GM19468 (cell line): Measurements from ENCODE around the gene RNASEH2B.

Experiments used
- ATAC-seq: cut with Tn5 transposase; IDR thresholded peaks from one replicate; pipeline ENCODE4 v1.9.1; 2021; ENCODE audit warnings: mild to moderate bottlenecking, moderate library complexity, moderate number of reproducible peaks; ENCODE audit not compliant: unreplicated experiment; ENCODE audit errors: extremely low read depth

The RNASEH2B gene

DNA sequence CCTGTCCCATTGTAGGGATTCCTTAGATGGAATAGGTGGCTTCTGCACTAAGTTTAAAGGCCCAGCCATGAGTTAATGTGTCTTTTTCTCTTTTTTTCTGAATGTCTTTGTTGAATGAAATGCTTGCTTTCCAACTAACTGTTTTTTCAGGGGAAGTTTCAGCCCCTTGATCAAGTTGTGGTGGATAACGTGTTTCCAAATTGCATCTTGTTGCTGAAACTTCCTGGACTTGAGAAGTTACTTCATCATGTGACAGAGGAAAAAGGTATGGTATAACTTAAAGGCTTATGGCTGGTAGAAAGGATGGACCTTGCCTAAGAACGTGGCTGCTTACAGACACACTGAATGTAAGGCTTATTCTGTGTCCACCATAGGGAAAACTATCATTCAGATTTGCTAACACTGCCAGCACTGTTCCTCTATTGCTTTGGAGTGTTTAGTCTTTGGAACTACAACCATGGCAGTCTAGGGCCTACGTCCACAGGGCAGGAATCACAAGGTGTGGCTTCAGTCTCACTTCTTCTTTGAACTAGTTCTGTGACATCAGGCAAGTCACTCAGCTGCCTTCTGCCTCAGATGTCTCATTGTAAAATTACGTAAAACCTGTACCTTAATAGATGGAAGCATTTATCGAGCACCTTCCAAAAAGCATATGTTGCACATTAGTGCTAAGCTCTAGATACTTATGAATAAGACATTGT is 25.3 kb downstream of the RNASEH2B start:
- ATAC-seq: no peak

DNA sequence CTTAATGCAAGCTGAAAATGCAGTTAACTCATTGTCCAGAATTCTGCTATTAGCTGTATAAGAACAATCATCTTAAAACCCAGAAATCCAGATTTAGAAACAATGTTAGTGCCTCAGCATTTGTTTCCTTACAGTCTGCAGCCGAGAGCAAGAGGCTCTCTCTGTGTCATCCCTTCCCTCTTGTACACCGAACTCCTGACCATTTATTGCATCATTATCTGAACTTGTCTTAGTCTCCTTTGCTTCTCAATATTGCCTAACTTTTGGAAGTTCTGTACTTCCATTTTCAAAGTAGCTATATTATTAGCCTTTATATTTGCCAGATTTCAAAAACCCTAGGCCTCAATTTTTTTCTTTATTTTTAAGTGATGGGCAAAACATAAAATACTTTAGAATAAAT is 27.1 kb downstream of the RNASEH2B start:
- no peak for ATAC-seq

DNA sequence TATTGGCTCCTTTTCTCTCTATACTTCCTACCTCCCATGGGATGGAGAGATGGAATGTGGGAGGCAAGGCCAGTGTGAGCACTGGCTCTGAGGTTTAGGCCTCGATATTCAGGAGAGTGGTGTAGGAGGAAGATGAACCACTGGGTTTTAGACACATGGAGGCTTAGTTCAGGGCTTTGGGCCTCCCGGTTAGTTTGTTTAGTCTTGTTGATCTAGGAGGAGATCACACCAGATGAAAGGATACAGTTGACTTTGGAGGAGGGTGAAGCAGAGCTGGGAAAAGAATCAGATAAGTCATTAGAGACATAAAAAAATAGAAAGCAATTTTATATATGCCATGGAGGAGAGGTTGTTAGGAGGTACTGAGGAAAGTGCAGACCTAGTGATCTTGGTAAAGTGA is 30.9 kb downstream of the RNASEH2B start:
- ATAC-seq: no peak

DNA sequence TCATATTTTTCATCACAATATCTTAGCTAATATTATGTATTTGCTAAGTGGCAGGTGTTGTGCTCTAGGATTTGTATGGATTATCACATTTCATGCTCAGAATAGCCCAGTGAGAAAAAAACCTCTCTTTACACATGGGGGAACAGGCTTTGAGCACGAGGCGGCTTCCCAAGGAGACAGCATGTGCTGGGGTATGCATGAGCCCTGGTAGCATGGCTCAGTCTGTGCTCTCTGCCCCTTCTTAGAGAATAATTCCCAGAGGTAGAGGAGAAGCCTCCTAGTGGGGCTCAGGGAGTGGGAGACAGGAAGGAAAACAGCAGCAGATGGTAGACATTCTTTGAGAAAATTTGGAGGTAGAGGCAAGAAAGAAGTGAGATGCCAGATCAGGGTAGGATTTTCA is 31.6 kb downstream of the RNASEH2B start:
- no peak for ATAC-seq

DNA sequence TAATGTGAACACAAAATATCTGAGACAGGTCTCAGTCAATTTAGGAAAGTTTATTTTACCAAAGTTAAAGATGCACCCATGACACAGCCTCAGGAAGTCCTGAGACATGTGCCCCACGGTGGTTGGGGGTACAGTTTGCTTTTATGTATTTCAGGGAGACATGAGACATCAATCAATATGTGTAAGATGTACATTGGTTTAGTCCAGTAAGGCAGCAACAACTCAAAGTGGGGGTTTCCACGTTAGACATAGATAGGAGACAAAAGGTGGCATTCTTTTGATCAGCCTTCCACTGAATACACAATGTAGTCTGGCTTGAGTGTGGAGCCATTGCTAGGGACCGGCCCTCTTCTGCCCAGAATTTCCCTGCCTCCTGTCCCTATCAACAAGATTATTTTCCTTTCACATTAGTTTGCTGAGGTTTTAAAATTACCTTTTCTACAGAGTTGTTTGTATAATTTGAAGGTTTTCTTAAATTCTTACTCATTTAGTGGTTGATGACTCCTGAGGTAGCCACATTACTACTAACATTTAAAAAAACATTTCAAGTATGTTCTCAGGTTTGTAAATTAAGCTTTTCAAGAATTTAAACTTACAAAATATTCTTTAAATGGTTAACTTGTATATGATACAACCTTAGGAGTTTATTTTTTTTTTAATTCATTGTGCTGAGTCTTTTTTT is 33.2 kb downstream of the RNASEH2B start:
- ATAC-seq: no peak

DNA sequence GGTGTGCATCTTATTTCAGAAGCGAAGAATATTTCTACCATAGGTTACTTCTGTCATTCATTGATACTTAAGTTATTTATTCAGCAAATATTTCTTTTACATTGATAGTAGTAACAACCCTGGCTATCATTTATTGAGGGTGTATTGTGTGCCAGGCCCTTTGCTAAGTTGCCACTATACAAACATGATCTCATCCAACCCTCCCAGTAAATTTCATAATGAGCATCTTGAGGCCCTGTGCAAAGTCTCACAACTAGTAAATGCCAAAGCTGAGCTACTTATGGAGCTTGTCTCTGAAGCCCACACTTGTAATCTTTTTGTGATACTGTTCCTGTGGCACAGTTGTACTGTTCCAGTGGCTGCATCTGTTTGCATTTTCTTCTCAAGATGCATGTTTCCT is 36.1 kb downstream of the RNASEH2B start:
- ATAC-seq: no peak

DNA sequence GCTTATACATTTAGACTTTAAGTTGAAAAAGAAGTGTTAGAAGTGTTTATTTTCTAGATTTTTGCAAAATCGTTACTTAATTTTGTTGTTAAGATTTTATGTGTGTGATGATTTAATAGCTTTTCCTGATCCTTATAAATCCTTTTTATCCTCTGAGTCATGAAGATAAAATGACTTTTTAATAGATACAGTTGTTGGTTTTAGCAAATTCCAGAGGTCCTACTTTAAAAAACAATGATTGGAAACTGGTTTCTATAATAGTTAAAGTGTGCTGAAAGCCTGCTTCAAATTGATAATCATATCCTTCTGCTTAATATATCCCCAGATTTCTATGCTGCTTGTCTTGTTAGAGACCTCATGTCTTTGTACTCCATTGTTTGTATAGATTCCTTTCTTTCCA is 39.0 kb downstream of the RNASEH2B start:
- no peak for ATAC-seq

DNA sequence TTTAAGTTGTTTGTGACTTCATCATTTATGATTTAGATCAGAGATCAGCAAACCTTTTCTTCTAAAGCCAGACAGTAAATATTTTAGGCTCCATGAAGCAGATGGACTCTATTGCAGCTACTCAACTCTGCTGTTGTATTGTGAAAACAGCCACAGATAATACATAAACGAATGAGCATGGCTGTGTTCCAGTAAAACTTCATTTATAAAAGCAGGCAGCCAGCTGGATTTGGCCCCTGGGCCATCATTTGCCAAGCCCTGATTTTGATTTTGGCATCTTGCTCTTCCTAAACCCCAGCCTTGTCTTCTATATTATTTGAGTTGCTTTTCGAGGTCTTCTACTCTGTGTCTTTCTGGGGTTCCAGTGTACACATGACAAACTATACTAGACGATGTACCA is 41.3 kb downstream of the RNASEH2B start:
- no peak for ATAC-seq

DNA sequence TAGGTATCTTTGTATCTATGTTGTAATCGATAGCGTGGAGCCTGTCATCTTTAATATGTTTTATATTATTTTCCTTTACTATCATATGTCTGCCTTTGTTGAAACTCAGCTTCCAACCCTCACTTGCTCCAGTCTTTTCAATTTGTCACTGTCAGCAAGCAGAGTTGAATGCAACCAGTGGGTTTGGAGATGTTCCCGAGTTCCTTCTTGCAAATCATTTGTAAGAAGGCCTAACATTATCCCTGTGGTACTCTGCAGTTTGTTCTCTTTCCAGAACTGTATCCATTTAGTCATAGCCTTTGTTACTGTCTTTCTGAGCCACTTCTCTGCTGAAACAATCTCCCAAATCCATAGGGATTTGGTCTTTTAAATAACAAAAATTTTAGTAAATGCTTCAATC is 41.8 kb downstream of the RNASEH2B start:
- no peak for ATAC-seq

DNA sequence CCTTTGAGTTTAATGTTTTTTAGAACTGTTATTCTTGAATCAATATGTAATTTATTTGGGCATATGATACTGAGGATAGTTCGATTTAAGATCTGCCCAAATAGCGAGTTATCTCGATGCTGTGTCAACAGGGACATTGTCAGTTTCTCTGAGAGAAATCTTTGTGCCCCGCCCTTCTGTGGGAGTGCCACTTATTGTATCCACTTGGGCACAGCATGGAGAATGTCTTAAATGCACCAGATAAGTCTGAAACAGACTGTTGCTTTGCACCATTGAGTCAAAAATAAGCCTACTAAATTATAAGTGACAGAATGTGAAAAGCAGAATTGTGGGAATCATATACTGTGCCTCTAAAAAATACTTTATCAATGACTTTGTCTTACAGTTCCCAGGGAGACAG is 45.6 kb downstream of the RNASEH2B start:
- ATAC-seq: no peak

DNA sequence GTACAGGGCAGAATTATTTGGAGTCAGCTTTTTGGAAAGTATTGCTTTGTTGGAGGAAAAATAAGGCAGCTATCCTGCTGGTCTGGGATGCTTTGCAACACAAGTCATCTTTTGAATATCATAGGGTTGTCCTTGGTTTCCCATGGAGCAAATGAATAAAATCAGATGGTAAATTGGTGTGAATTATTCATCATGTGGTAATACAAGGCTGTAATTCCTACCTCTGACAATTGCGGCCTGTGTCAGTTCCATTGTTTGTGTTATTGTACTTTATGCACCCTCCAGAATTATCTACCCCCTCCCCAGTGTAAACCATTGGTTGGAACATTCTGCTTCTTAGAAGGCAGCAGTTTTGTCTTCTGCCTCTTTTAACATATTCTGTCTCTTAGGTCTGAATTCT is 46.2 kb downstream of the RNASEH2B start:
- no peak for ATAC-seq

DNA sequence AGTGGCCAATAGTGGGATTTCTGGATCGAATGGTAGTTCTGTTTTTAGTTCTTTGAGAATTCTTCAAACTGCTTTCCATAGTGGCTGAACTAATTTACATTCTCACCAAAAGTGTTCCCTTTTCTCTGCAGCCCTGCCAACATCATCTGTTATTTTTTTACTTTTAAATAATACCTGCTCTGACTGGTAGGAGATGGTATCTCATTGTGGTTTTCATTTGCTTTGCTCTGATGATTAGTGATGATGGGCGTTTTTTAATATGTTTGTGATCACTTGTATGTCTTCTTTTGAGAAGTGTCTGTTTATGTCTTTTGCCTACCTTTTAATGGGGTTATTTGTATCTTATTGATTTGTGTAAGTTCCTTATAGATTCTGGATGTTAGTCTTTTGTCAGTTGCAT is 48.0 kb downstream of the RNASEH2B start:
- ATAC-seq: no peak

DNA sequence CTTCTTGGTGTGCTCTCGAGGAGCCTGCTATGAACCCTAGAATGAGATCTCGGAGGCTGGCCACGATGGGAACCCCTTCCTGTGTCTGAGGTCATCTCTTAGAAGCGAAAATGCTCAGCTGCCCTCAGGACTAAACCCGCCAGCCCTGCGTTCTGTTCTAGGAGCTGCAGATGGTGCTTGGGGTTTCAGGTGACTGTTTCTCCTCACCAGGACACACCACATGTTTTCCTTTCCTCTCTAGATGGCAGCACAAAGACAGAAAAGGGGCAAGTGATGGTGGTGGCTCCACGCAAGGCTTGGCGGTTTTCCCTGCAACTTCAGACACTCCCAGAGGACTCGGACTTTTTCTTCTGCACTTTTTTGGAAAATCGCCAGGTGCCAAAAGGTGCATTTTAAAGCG is 60.1 kb downstream of the RNASEH2B start:
- ATAC-seq: no peak

DNA sequence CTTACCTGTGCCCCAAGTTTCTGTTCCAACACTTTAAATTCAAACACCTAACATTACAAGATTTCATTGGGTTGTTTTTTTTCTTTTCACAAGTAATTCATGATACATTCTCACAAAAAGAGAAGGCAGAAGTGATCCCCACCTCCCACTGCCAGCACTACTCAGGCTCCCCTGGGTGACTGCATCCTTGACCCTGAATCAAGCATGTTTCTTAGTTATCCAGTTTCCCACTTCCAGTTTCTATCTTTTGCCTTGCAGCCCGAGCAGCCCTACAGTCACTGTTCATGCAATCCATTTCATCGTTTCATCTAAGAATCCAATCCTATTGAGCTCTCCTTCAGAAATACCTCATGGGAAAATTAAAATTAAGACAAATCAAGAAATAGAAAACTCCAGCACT is 61.4 kb downstream of the RNASEH2B start:
- no peak for ATAC-seq

DNA sequence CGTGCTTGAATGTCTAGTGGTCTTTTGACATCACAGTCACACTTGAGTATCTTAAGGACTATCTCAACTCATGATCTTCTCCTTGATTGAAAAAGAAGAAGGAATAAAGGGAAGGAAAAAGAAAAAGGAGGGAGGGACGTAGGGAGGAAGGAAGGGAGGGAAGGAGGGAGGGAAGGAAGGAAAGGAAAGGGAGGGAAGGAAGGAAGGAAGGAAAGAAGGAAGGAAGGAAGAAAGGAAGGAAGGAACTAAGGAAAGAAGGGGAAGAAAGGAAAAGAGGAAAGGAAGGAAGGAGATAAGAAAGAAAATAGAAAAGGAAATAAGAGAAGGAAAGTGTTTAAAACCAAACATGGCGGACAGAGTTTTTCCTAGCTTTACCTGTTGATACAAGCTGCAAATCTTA is 64.7 kb downstream of the RNASEH2B start:
- no peak for ATAC-seq

DNA sequence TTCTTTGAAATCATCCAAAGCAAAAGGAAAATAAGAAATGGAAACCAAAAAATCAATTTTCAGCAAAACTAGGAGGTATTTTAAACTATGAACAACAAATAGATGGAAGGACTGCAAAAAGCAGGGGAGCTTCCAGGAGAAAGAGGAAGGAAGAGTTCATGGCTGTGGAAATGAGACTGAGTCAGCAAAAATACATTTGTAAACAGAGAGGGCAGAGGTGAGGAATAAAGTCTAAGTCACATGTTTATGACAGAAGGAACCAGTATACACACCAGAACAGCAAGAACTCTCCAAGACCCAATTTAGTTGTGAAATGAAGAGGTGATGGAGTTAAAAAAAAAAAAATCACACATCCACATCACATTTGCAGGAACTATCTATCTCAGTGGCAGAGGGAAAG is 69.6 kb downstream of the RNASEH2B start:
- ATAC-seq: no peak

DNA sequence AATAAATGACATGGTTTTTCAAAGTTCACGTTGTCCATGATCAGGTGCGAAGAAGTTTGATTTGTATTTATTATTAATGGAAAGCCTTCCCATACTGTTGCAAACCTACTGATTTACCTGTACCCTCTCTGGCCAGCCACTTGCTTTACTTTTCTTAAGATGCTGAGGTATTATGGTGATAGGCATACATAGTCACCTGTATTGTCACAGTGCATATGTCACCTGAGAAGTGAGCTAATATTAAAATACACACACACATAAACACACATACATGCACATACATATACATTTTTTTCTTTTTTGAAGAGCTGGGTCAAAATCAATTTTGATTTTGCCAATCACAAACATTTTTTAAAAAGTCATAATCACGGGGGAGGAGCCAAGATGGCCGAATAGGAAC is 72.1 kb downstream of the RNASEH2B start:
- ATAC-seq: no peak

DNA sequence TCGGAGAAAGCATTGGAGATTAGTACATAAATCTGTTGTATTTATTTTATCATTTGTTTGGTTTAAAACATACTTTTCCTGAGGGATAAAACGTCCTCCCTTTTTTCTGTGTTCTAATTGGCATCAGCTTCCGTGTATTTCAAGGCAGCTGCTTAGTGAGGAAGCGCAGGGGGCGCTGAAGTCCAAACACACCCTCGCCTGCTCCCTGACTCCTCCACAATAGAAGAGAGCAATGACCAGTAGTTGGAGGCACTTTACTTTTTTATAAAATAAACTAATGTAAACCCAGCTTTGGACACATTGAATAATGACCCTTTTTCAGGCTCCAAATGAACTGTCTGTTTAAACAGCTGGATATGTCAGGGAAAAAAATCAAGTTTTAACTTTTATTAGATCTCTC is 79.9 kb downstream of the RNASEH2B start:
- no peak for ATAC-seq

DNA sequence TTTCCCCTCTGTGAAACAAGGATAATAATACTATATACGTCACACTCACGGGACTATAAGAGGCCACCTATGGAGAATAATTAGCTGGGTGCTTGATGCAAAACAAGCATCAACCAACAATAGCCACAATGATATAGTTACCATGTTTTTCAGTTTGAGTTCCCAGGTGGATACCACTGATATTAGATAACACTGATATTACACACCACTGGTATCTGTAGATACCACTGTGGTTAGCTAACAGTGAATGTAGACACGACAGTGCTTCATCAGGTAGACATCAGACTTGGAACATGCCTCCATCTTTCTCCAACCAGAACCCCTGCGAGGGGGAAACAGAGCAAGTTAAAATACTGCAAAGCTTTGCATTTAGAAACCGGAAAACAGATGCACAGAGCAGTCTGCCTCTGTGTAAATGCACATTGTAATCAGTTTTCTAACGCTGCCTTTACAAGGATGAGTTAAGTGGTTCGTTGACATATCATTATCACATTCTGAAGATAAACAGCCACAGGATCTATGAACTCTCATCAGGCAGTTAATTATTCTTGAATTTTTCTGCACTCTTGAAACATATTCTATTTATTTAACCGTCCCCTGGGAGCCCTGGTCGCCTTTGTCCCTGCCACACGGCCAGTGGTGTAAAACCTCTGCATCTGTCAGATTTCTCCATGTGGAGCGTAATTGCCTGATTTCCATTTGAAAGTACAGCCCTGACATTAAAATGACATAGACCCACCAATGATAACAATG is 80.7 kb downstream of the RNASEH2B start:
- ATAC-seq: no peak

DNA sequence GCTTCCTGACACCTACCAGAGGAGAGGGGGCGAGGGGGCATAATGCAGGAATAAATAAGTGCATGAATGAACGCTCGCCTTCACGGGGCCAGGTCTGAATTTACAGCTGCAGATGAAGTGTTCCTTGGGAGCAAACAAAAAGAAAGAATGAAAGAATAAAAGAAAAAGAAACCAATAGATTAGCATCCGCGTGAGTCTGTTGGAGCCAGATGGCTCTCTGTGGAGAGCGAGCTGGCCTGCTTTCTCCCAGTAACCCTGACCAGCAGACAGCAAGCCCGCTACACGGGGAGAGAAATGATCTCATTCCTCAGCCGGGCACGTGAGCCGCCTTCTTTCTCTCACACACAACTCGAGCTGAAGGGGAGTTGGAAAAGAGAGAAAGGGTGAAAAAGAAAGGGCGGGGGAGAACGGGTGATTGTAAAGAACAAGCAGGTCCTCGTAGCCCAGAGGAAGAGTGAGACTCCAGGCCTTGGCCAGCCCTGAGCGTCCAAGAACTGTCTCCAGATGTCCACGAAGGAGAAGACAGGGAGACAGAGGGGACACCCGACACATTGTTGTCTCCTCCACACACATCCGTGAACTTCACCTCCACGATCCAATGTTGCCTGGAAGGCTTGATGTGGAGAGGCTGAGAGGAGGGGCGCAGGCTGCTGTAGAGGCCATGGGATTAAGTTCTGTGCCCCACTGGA is 81.4 kb downstream of the RNASEH2B start:
- no peak for ATAC-seq
